PFSK-1 (cell line): ENCODE results near the gene EVX1.

Experiments used
- FOXP2 ChIP-seq: optimal IDR thresholded peaks from 2 replicates; pipeline ENCODE3; 2011; ENCODE audit warnings: borderline replicate concordance, control low read depth, inconsistent platforms; ENCODE audit not compliant: insufficient read depth; ENCODE audit errors: extremely low read length, extremely low read depth
- TF ChIP-seq, protein P1 (sequence below), 2 experiments: IDR thresholded peaks; 2 replicates each; pipeline versions ENCODE4 v1.6.1 to v1.8.0; 2011 to 2012; ENCODE audit warnings: low read depth in 2 of 2, low read length in 2 of 2, control low read depth in 1 of 2, inconsistent platforms in 1 of 2, mild to moderate bottlenecking in 1 of 2, moderate library complexity in 1 of 2; ENCODE audit not compliant: insufficient read depth in 1 of 2

DNA sequence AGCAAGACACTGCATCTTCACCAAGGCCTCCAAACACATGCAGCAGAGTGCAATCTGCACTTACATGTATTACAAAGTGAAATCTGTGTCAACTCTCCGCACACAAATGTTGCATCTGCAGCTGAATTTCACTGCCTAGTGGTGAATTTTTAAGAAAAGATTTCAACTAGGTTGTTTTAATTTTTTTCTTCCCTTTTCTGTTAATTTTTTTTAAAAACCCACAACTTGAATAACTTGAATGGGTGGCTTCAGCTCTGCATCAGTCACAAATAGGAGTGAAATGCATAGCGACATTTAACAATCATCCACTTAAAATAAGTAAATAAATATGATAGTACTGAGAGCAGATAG, 48.6 kb upstream of the EVX1 start:
- TF ChIP-seq FOXP2 = no peak
- TF ChIP-seq, protein P1, sequence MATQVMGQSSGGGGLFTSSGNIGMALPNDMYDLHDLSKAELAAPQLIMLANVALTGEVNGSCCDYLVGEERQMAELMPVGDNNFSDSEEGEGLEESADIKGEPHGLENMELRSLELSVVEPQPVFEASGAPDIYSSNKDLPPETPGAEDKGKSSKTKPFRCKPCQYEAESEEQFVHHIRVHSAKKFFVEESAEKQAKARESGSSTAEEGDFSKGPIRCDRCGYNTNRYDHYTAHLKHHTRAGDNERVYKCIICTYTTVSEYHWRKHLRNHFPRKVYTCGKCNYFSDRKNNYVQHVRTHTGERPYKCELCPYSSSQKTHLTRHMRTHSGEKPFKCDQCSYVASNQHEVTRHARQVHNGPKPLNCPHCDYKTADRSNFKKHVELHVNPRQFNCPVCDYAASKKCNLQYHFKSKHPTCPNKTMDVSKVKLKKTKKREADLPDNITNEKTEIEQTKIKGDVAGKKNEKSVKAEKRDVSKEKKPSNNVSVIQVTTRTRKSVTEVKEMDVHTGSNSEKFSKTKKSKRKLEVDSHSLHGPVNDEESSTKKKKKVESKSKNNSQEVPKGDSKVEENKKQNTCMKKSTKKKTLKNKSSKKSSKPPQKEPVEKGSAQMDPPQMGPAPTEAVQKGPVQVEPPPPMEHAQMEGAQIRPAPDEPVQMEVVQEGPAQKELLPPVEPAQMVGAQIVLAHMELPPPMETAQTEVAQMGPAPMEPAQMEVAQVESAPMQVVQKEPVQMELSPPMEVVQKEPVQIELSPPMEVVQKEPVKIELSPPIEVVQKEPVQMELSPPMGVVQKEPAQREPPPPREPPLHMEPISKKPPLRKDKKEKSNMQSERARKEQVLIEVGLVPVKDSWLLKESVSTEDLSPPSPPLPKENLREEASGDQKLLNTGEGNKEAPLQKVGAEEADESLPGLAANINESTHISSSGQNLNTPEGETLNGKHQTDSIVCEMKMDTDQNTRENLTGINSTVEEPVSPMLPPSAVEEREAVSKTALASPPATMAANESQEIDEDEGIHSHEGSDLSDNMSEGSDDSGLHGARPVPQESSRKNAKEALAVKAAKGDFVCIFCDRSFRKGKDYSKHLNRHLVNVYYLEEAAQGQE (IDR thresholded peaks at IDR 0.05; ENCODE audit: insufficient read depth in 1 of 2, low read depth in 2 of 2, low read length in 2 of 2) = no peak
